ENCODE data around the gene LRRC56.

LRRC56 gene

DNA sequence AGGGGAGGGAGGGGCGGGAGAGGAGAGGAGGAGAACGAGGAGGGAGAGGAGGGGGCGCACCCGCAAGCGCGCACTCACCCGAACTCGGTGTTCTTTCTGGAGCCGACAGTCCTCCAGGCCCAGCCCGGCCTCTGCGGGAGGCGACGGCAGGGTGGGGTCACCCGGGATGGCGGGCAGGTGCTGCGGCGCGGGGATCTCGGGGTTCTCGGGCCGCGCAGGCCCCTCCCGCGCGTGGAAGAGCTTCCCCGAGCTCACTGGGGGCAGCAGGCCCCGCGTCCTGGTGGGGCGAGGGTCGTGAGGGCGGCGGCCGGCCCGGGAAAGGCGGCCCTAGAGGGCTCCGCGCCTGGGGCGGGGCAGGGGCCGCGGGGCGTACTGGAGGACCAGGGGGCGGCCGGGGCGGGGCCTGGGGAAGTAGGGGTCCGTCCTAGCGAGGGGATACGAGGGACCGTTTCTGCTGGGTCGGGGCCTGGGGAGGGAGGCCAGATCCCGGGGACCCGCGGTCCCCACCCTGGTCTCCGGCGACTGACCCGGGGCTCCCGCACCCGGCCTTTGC, 18.0 kb downstream of the LRRC56 start:
- no peak overlapping the region for H3K27ac ChIP-seq (ENCODE audit: low read depth, low read length)
- no peaks in the 10 kb centered on the region for H3K36me3 ChIP-seq (ENCODE audit: insufficient read depth, low read length)
- no peak overlapping the region for H2AFZ ChIP-seq (ENCODE audit: low read length, unreplicated experiment)
- H3K4me1 ChIP-seq (ENCODE audit: control insufficient read depth, insufficient read depth, low read length, unreplicated experiment), result peaks cover 4% of the 10 kb centered on the region
- H3K27me3 ChIP-seq (ENCODE audit: insufficient read depth, low read length), result peaks cover 43% of the 10 kb centered on the region
- no peaks in the 10 kb centered on the region for H3K79me2 ChIP-seq (ENCODE audit: control insufficient read depth, insufficient read depth, low read length, unreplicated experiment)
- no peak overlapping the region for H3K4me3 ChIP-seq (ENCODE audit: low read depth, low read length)

GRCh38 chr11:555780-556661, 18.7 kb downstream of the LRRC56 start:
- Histone ChIP-seq H3K27me3 (ENCODE audit: insufficient read depth, low read length) (peaks cover 43% of the 10 kb centered on the region), H3K4me1 (ENCODE audit: control insufficient read depth, insufficient read depth, low read length, unreplicated experiment) (peaks cover 4% of the 10 kb centered on the region), H3K36me3 (ENCODE audit: insufficient read depth, low read length) (no peaks in the 10 kb centered on the region), H3K27ac (ENCODE audit: low read depth, low read length) (no peak overlapping the region), H2AFZ (ENCODE audit: low read length, unreplicated experiment) (no peak overlapping the region), H3K4me3 (ENCODE audit: low read depth, low read length) (no peak overlapping the region), H3K79me2 (ENCODE audit: control insufficient read depth, insufficient read depth, low read length, unreplicated experiment) (no peaks in the 10 kb centered on the region)

DNA sequence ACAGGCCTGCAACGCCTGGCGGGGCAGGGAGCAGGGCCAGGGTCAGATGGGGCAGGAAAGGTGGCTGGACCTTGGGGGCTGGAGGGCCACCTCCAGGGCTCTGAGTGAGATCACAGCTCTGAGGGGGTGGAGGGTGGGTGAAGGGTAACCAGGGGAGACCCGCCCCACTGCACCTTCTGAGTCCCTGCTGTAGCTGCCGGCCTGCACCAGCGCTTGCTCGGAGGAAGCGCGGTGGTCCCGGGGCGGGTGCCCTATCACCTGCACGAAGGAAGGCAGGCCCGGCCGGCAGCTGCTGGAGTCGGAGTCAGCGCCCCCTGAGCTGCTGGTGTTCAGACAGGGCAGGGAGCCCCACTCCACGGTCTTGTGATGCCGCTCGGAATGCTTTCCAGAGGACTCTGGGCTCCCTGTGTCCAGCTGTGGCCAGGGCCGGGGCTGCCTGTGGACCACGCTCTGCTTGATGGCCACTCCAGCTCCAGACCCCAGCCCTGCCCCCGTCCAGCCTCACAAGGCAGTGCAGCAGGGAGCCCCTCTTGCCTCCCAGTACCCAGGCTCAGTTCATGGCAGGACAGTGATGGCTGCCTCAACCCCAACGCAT, 19.4 kb downstream of the LRRC56 start:
- H3K4me3 ChIP-seq (ENCODE audit: low read depth, low read length), result no peak overlapping the region
- no peak overlapping the region for H3K27ac ChIP-seq (ENCODE audit: low read depth, low read length)
- H3K79me2 ChIP-seq (ENCODE audit: control insufficient read depth, insufficient read depth, low read length, unreplicated experiment), result no peaks in the 10 kb centered on the region
- no peaks in the 10 kb centered on the region for H3K36me3 ChIP-seq (ENCODE audit: insufficient read depth, low read length)
- peaks cover 43% of the 10 kb centered on the region for H3K27me3 ChIP-seq (ENCODE audit: insufficient read depth, low read length)
- no peak overlapping the region for H2AFZ ChIP-seq (ENCODE audit: low read length, unreplicated experiment)
- peaks cover 7% of the 10 kb centered on the region for H3K4me1 ChIP-seq (ENCODE audit: control insufficient read depth, insufficient read depth, low read length, unreplicated experiment)

DNA sequence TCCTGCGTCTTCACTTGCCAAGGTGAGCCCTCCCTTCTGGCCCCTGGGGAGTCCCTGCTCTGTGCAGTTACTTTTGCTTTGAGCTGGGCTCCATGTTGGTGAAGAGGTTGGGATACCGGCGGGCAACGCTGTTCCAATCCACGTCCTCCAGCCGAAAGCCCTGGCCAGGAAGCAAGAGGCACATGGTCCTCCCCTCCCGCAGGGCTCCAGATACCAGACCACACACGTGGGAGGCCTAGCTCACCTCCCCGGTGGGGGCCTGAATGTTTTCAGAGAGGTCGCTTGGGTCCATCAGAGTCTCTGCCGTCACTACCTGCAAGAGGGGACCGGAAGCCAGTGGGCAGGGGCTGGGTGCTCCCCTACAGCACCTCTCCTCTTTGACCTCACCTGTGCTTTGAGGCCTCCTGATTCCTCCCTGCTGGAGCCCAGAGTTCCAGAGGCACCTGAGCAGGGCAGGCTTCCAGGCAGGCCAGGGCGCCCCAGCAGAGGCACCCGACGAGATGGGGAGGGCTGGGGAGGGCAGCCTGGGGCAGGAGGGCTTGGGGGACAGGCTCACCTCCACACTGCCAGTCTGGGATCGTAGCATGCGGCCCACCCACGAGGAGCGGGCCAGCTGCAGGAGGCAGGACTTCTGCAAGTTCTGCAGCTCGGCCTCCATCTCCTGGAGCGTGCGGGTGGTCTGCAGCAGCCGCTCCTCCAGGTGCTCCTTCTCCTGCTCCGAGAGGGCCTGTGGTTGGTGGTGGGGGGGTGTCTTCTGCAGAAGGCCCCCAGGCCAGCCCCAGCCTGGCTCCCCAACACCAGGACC, 20.2 kb downstream of the LRRC56 start:
- H3K4me1 ChIP-seq (ENCODE audit: control insufficient read depth, insufficient read depth, low read length, unreplicated experiment), result peaks cover 5% of the 10 kb centered on the region
- H3K27me3 ChIP-seq (ENCODE audit: insufficient read depth, low read length), result peaks cover 43% of the 10 kb centered on the region
- H3K4me3 ChIP-seq (ENCODE audit: low read depth, low read length), result no peak overlapping the region
- no peak overlapping the region for H2AFZ ChIP-seq (ENCODE audit: low read length, unreplicated experiment)
- no peak overlapping the region for H3K27ac ChIP-seq (ENCODE audit: low read depth, low read length)
- H3K36me3 ChIP-seq (ENCODE audit: insufficient read depth, low read length), result no peaks in the 10 kb centered on the region
- no peaks in the 10 kb centered on the region for H3K79me2 ChIP-seq (ENCODE audit: control insufficient read depth, insufficient read depth, low read length, unreplicated experiment)

DNA sequence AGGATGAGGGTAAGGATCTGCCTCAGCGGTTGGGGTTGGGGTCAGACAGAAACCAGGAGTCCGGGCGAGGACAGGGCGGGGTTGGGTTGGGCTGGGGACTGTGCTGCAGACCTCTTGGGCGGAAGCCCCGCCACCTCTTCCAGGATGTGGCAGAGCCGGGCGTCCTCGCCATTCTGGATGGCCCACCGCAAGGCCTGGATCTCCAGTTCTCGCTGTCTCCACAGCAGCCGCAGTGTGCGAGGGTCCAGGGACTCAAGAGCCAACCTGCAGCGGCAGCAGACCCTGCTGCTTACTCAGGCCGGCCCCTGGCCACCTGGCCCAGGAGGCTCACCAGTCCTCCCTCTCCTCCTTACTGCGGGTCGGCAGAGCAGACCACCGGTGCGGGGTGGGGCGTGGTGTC, 21.2 kb downstream of the LRRC56 start:
- Histone ChIP-seq H2AFZ (ENCODE audit: low read length, unreplicated experiment) (no peak overlapping the region), H3K4me3 (ENCODE audit: low read depth, low read length) (no peak overlapping the region), H3K27ac (ENCODE audit: low read depth, low read length) (no peak overlapping the region), H3K27me3 (ENCODE audit: insufficient read depth, low read length) (peaks cover 43% of the 10 kb centered on the region), H3K36me3 (ENCODE audit: insufficient read depth, low read length) (no peaks in the 10 kb centered on the region), H3K79me2 (ENCODE audit: control insufficient read depth, insufficient read depth, low read length, unreplicated experiment) (no peaks in the 10 kb centered on the region), H3K4me1 (ENCODE audit: control insufficient read depth, insufficient read depth, low read length, unreplicated experiment) (peaks cover 5% of the 10 kb centered on the region)

DNA sequence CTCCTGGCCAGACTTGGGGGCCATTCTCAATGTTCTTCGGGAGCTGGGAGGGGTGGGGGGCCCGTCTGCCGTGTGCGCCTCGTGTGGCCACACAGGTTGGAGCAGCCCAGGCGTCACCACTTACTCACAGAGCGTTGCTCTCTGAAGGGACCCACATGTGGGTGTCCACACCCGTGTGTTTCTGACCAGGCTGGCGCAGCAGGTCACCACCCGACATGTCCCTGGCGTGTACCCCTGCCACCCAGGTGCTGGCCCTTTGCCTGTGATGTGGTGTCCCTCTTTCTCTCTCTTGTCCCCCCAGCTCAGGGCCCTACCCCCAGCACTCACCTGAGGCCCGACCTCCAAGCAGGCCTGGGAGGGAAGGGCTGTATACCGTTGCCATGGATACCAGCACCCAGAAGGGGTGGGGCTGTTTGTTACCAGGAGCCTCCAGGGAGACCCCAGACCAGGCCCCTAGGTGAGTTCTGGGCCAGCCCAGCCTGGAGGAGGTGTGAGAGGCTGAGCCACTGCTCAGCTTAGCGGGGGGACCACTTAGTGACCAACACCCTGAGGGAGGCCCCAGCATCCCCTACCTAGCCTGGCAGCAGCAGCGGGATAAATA, 21.8 kb downstream of the LRRC56 start:
- peaks cover 41% of the 10 kb centered on the region for H3K27me3 ChIP-seq (ENCODE audit: insufficient read depth, low read length)
- no peaks in the 10 kb centered on the region for H3K79me2 ChIP-seq (ENCODE audit: control insufficient read depth, insufficient read depth, low read length, unreplicated experiment)
- H3K27ac ChIP-seq (ENCODE audit: low read depth, low read length), result no peak overlapping the region
- H3K4me3 ChIP-seq (ENCODE audit: low read depth, low read length), result no peak overlapping the region
- no peak overlapping the region for H2AFZ ChIP-seq (ENCODE audit: low read length, unreplicated experiment)
- peaks cover 5% of the 10 kb centered on the region for H3K4me1 ChIP-seq (ENCODE audit: control insufficient read depth, insufficient read depth, low read length, unreplicated experiment)
- H3K36me3 ChIP-seq (ENCODE audit: insufficient read depth, low read length), result no peaks in the 10 kb centered on the region

DNA sequence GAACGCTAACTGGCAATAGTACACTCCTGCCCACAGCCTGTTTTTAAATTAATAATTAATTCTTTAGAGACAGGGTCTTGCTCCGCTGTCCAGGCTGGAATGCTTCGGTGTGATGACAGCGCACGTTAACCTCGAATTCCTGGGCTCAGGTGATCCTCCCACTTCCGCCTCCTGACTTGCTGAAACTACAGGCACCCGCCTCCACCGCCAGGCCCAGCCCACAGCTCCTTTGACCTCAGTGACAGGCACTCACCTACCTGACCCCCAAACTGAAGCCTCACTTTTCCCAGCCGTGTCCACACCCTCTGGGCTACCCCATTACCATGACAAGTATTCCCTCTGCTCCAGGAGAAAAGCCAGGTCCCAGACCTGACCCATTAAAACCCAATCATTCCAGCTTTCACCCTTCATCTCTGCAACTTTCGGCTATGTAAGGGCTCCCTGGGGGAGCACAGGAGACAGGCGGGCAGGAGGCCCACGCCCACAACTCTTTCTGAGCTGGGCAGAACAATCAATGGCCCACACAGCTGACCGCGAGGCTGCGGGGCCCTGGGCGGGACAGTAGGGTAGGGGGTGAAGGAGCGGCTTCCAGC, 22.5 kb downstream of the LRRC56 start:
- peaks cover 5% of the 10 kb centered on the region for H3K4me1 ChIP-seq (ENCODE audit: control insufficient read depth, insufficient read depth, low read length, unreplicated experiment)
- H3K79me2 ChIP-seq (ENCODE audit: control insufficient read depth, insufficient read depth, low read length, unreplicated experiment), result no peaks in the 10 kb centered on the region
- H3K36me3 ChIP-seq (ENCODE audit: insufficient read depth, low read length), result no peaks in the 10 kb centered on the region
- no peak overlapping the region for H2AFZ ChIP-seq (ENCODE audit: low read length, unreplicated experiment)
- peaks cover 35% of the 10 kb centered on the region for H3K27me3 ChIP-seq (ENCODE audit: insufficient read depth, low read length)
- H3K27ac ChIP-seq (ENCODE audit: low read depth, low read length), result no peak overlapping the region
- peak overlapping the region; percentile 92 for H3K4me3 ChIP-seq (ENCODE audit: low read depth, low read length)

GRCh38 chr11:560305-561147, 23.2 kb downstream of the LRRC56 start, which contains the start of the genes LMNTD2 and RASSF7:
Gene LMNTD2, minus strand, starts transcription at chr11:560738. Its CDS starts 22 bp downstream, at chr11:560716.
Gene RASSF7, plus strand, starts transcription at chr11:560970. Its CDS starts 799 bp downstream, at chr11:561769.
- Histone ChIP-seq H3K4me1 (ENCODE audit: control insufficient read depth, insufficient read depth, low read length, unreplicated experiment) (peaks cover 5% of the 10 kb centered on the region), H2AFZ (ENCODE audit: low read length, unreplicated experiment) (peak within 1 kb of the TSS; percentile 84), H3K27me3 (ENCODE audit: insufficient read depth, low read length) (peaks cover 30% of the 10 kb centered on the region), H3K79me2 (ENCODE audit: control insufficient read depth, insufficient read depth, low read length, unreplicated experiment) (peaks cover 1% of the 10 kb centered on the region), H3K36me3 (ENCODE audit: insufficient read depth, low read length) (no peaks in the 10 kb centered on the region), H3K27ac (ENCODE audit: low read depth, low read length) (no peak within 1 kb of the TSS), H3K4me3 (ENCODE audit: low read depth, low read length) (peak within 1 kb of the TSS; percentile 92)

DNA sequence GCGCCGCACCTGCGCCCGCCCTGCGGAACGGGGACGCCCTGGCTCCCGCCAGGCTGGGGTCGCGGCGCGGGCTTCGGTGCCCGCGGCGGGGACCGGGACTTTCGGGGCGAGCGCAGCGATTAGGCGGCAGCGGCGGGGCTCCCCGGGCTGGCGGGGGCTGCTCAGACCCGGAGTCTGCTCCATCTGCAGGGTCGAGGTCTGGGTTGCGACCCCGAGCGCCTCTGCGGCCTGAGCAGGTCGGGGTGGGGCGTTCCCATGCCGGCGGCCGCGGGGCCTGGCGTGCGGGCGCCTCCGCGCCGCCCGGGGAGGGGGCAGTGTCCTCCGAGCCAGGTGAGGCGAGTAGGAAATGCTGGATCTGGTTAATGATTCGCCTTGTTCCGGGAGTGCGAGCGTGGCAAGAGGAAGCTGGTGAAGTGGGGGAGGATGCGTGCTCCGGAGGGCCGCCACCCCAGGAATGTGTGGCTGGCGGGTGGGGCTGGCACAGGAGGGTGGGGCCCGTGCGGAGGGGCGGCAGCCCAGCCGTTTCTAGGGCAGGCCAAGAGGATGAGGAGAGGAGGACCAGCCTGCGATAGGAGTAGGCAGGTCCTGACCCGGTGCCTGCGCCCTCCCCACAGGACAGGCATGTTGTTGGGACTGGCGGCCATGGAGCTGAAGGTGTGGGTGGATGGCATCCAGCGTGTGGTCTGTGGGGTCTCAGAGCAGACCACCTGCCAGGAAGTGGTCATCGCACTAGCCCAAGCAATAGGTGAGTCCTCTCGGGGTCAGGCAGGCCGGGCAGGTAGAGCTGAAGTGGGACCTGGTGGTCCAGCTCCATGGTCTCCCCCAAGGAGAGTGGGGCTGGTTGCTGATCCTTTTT, 24.0 kb downstream of the LRRC56 start:
- Histone ChIP-seq H3K4me1 (ENCODE audit: control insufficient read depth, insufficient read depth, low read length, unreplicated experiment) (peaks cover 8% of the 10 kb centered on the region), H3K27ac (ENCODE audit: low read depth, low read length) (no peak overlapping the region)

More for the DNA sequence above, 24.0 kb downstream of the LRRC56 start:
- Histone ChIP-seq H2AFZ (ENCODE audit: low read length, unreplicated experiment) (peak overlapping the region; percentile 84), H3K36me3 (ENCODE audit: insufficient read depth, low read length) (no peaks in the 10 kb centered on the region), H3K79me2 (ENCODE audit: control insufficient read depth, insufficient read depth, low read length, unreplicated experiment) (peaks cover 9% of the 10 kb centered on the region), H3K4me3 (ENCODE audit: low read depth, low read length) (peak overlapping the region; percentile 92), H3K27me3 (ENCODE audit: insufficient read depth, low read length) (peaks cover 21% of the 10 kb centered on the region)

All from ACC112 (cell line).